ENCODE data around the gene CPLX1. TPM values are rescaled to one million over a fixed set of nuclear protein-coding genes. Genes with fewer than 3 reads are reported as not detected.

Gene CPLX1
- total RNA-seq, 1 donor from 2014 or later, result 115 TPM

GRCh38 chr4:763191-763810, 62.6 kb downstream of the CPLX1 start:
- peak overlapping the region; percentile 22 for H3K4me3 Mint-ChIP-seq (ENCODE audit: unreplicated experiment)
- DNase-seq, result no peak
- peaks cover 39% of the 10 kb centered on the region for H3K9me3 Mint-ChIP-seq (ENCODE audit: unreplicated experiment)
- H3K4me1 Mint-ChIP-seq (ENCODE audit: low read depth, unreplicated experiment), result peaks cover 19% of the 10 kb centered on the region
- H3K27me3 Mint-ChIP-seq (ENCODE audit: unreplicated experiment), result peaks cover 39% of the 10 kb centered on the region
- peak overlapping the region; percentile 72 for H3K27ac Mint-ChIP-seq (ENCODE audit: unreplicated experiment)
- TF ChIP-seq CTCF (IDR thresholded peaks at IDR 0.05; ENCODE audit: partially characterized antibody, unreplicated experiment), result no peak
- peaks cover 47% of the 10 kb centered on the region for H3K36me3 Mint-ChIP-seq (ENCODE audit: unreplicated experiment)

GRCh38 chr4:762211-763190, 63.4 kb downstream of the CPLX1 start:
- H3K4me3 Mint-ChIP-seq (ENCODE audit: unreplicated experiment), result peak overlapping the region; percentile 22
- peaks cover 47% of the 10 kb centered on the region for H3K36me3 Mint-ChIP-seq (ENCODE audit: unreplicated experiment)

GRCh38 chr4:761739-762138, 64.2 kb downstream of the CPLX1 start:
- Mint-ChIP-seq H3K27me3 (ENCODE audit: unreplicated experiment) (peaks cover 36% of the 10 kb centered on the region), H3K4me1 (ENCODE audit: low read depth, unreplicated experiment) (peaks cover 17% of the 10 kb centered on the region), H3K9me3 (ENCODE audit: unreplicated experiment) (peaks cover 34% of the 10 kb centered on the region), H3K27ac (ENCODE audit: unreplicated experiment) (peak overlapping the region; percentile 10), H3K36me3 (ENCODE audit: unreplicated experiment) (peaks cover 47% of the 10 kb centered on the region), H3K4me3 (ENCODE audit: unreplicated experiment) (no peak overlapping the region)
- no peak for TF ChIP-seq CTCF (IDR thresholded peaks at IDR 0.05; ENCODE audit: partially characterized antibody, unreplicated experiment)
- no peak for DNase-seq

More at GRCh38 chr4:762211-763190, 63.4 kb downstream of the CPLX1 start:
- peaks cover 36% of the 10 kb centered on the region for H3K9me3 Mint-ChIP-seq (ENCODE audit: unreplicated experiment)
- peak; percentile 47 for DNase-seq
- H3K27me3 Mint-ChIP-seq (ENCODE audit: unreplicated experiment), result peaks cover 39% of the 10 kb centered on the region
- peak; percentile 21 for TF ChIP-seq CTCF (IDR thresholded peaks at IDR 0.05; ENCODE audit: partially characterized antibody, unreplicated experiment)
- peaks cover 19% of the 10 kb centered on the region for H3K4me1 Mint-ChIP-seq (ENCODE audit: low read depth, unreplicated experiment)
- H3K27ac Mint-ChIP-seq (ENCODE audit: unreplicated experiment), result peak overlapping the region; percentile 72

GRCh38 chr4:761086-761485, 64.8 kb downstream of the CPLX1 start:
- DNase-seq, result no peak
- peaks cover 44% of the 10 kb centered on the region for H3K36me3 Mint-ChIP-seq (ENCODE audit: unreplicated experiment)
- no peak overlapping the region for H3K4me3 Mint-ChIP-seq (ENCODE audit: unreplicated experiment)
- TF ChIP-seq CTCF (IDR thresholded peaks at IDR 0.05; ENCODE audit: partially characterized antibody, unreplicated experiment), result no peak
- peak overlapping the region; percentile 10 for H3K27ac Mint-ChIP-seq (ENCODE audit: unreplicated experiment)
- H3K4me1 Mint-ChIP-seq (ENCODE audit: low read depth, unreplicated experiment), result peaks cover 15% of the 10 kb centered on the region
- peaks cover 34% of the 10 kb centered on the region for H3K27me3 Mint-ChIP-seq (ENCODE audit: unreplicated experiment)
- peaks cover 30% of the 10 kb centered on the region for H3K9me3 Mint-ChIP-seq (ENCODE audit: unreplicated experiment)

All from glutamatergic neuron (in vitro differentiated cells).